ENCODE results near the gene SMAD9.

SMAD9 gene

GRCh38 chr13:36870050-36870692 lies 49.9 kb downstream of the SMAD9 start:
- no peak for FAIRE-seq
- DNase-seq (ENCODE audit: insufficient read length, low spot score), result no peak

DNA sequence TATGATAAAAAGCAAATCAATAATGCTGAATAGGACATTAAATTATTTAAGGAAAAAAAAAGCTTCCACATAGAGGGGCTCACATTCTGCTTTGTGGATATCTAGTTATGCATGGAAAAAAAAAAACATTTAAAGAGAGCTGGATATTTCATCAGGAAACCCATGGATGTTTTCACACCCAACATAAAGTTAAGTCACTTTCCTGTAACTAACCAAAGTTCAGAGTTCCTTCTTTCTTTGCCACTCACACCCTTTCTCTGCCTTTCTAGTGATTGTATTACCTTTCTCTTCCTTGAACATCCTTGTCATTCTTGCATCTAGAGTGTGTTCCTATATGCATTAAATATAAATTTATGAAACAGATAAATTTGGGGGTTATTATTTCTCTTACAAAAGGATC lies 53.8 kb downstream of the SMAD9 start:
- FAIRE-seq (no peak), DNase-seq (ENCODE audit: insufficient read length, low spot score) (no peak)

DNA sequence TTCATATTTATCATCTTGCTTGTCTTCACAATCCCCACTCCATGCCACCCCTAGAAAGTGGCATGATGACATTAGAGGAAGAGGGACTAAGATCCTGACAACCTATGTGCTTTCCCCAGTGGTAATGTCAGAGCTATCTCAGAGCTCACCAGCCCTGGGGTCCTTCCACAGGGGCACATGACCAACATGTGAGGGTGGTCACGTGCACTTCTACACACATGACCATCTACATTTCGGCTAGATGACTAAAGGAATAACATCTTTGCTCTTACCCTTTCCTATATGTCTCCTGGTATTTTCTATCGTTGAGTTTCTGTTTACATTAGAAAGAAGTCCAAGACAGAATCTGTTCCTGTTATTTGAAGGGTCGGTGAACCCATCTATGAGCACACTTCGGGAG lies 54.8 kb downstream of the SMAD9 start:
- DNase-seq (ENCODE audit: insufficient read length, low spot score), result no peak
- no peak for FAIRE-seq

- no peak for FAIRE-seq
- no peak for DNase-seq (ENCODE audit: insufficient read length, low spot score)
These were observed 57.3 kb downstream of the SMAD9 start for GRCh38 chr13:36862722-36863121.

GRCh38 chr13:36862002-36862685 lies 57.9 kb downstream of the SMAD9 start:
- no peak for DNase-seq (ENCODE audit: insufficient read length, low spot score)
- FAIRE-seq, result no peak

GRCh38 chr13:36859259-36859658 lies 60.8 kb downstream of the SMAD9 start:
- DNase-seq (ENCODE audit: insufficient read length, low spot score) (no peak), FAIRE-seq (no peak)

- FAIRE-seq (peak; percentile 8), DNase-seq (ENCODE audit: insufficient read length, low spot score) (no peak)
These were observed 61.7 kb downstream of the SMAD9 start for GRCh38 chr13:36858290-36858689.

GRCh38 chr13:36857253-36857652 lies 62.8 kb downstream of the SMAD9 start:
- no peak for FAIRE-seq

DNA sequence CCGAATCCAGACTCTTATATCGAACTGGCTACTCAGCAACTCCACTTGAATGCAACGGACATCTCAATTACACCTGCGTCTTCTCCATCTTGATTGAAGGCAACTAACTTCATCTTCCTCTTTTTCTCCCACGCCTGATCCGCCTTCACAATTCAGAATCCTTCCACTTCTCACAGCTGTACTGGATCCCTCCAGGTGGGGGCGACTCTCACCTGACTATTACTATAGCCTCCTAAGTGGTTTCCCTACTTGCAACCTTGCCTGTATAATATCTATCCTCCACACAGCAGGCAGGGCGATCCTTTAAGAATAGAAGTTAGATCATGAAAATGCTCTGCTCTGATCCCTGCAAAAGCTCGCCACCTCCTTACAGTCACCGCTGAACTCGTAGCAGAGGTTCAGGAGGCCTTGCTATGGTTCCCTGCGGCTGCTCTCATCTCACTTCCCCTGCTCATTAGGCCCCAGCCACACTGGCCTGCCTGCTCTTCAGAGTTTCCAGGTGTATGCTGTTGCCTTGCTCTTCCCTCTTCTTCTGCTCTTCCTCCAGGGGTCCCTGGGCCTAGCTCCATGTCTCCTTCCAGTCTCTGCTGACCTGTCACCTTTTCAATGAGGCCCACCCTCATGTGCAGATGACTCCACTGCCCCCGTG lies 69.1 kb downstream of the SMAD9 start:
- no peak for FAIRE-seq
- DNase-seq (ENCODE audit: insufficient read length, low spot score), result no peak

More at GRCh38 chr13:36857253-36857652, 62.8 kb downstream of the SMAD9 start:
- no peak for DNase-seq (ENCODE audit: insufficient read length, low spot score)

DNA sequence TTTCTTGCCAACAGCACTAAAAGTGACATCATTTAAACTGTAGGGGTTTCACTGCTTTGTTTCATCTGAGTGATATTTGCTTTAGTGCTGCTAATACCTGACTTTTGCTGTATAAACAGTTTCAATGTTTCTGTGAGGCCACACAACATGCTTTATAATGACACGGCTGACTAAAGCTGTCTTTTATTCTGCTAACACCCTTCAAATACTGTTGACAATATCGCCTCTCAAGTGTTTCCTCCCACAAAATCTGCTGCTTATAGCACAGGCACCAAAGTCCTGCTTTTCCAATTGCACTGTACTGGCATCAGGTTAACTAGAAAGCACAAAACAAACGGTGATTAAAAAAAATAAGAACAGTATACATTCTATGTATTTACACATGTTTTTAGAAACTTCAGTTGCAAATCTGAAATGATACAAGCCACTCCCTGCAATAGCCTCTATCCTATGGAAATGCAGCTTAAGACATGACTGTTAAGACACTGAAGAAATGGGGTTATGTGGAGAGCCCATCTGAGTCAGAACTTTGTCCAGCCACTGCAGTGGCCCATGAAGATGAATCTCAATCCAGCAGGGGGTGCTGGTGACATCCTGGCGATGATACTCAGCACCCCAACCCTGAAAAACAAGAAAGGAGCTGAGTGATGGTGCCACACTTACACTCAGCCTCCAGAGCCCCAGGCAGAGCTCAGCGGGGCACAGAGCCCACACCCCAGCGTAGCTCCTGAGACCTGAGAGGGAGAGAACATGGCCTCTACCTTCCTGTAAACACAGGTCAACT lies 71.6 kb downstream of the SMAD9 start:
- no peak for FAIRE-seq
- no peak for DNase-seq (ENCODE audit: insufficient read length, low spot score)

GRCh38 chr13:36847606-36848005 lies 72.4 kb downstream of the SMAD9 start:
- no peak for FAIRE-seq
- DNase-seq (ENCODE audit: insufficient read length, low spot score), result no peak

- DNase-seq (ENCODE audit: insufficient read length, low spot score), result no peak
- no peak for FAIRE-seq
These were observed 78.6 kb downstream of the SMAD9 start for GRCh38 chr13:36841391-36841790.

GRCh38 chr13:36840718-36841250 lies 79.3 kb downstream of the SMAD9 start:
- DNase-seq (ENCODE audit: insufficient read length, low spot score) (no peak), FAIRE-seq (no peak)

DNA sequence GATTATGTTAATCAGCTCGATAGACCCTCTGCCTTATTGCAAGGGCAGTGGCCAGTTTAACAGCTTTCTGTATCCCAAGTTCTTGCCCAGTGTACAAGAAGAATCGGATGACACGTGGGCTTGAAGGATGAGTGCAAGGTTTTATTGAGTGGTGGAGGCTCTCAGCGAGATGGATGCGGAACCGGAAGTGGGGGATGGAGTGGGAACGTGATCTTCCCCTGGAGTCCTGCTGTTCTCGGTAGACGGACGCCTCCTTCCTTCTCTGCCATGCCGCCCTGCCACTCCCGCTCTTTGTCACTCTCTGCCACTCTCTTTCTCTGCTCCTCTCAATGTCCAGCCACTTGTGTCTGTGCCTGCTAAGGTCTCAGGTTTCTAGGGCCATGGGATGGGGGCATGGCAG lies 80.1 kb downstream of the SMAD9 start:
- FAIRE-seq (no peak), DNase-seq (ENCODE audit: insufficient read length, low spot score) (no peak)

GRCh38 chr13:36839281-36839680 lies 80.8 kb downstream of the SMAD9 start:
- FAIRE-seq (no peak), DNase-seq (ENCODE audit: insufficient read length, low spot score) (no peak)

DNA sequence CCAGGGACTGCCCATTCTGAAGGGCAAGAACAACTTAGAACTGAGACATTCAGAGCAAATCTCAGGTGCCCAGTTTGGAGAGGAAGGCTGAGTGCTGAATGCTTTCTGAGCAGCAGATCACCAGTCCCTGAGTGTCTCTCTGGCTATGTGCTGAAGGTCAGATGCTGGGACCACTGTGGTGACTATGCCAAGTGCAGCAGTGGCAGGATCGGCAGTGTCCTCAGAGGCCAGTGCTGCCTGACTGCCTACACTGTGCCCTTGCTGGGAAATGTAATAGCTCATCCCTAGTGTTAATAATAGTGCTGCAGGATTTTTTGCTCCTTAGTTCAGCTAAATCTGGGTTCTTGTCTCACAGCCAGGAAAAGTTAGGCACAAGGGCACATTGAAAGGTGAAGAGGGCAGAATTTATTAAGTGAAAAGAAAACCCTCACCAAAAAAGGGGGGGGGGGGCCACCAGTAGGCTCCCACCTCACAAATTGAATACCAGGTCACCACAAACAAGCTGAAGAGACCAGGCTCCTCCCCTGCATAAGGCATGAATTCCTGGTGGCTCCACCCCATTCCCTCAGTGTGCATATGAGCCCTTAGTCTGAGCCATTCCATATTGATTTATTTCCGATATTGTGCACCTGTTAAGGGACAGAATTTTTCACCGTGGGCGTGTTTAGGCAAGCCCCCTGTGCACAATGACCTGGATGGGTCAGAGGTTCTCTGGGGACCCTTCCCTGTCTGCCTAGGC lies 82.5 kb downstream of the SMAD9 start:
- DNase-seq (ENCODE audit: insufficient read length, low spot score), result no peak
- FAIRE-seq, result no peak

DNA sequence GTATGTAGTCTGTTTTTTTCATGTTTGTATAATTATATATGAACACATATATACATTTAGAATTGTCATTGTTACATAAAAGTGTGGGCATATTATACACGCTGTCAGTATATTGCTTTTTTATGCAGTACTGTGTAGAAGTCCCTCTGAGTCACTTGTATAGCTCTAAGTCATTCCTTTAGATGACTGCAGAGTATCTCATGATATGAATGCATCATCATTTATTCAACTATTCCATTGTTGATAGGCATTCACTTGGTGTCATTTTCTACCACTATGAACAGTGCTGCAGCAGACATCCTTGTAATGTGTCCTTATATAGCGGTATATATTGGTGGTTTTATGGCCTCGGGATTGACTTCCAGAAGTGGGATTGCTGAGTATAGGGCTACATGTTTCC lies 85.7 kb downstream of the SMAD9 start:
- DNase-seq (ENCODE audit: insufficient read length, low spot score), result no peak
- no peak for FAIRE-seq

DNA sequence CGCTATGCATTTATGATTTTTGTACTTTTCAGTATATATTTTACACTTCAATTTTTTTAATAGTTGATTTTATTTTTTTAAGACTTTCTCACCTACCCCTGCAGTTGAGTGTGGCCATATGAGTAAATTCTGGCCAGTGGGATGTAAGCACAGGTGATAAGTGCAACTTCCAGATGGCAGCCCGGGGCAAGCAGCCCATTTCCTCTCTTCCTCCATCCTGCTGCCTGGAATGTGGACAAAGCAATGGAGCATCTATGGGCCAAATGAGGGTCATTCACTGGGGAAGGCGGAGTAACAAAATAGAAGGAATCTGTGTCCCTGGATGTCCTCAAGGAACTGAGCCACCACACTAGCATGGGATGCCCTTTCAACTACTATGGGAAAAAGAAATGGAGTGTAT lies 88.7 kb downstream of the SMAD9 start:
- no peak for DNase-seq (ENCODE audit: insufficient read length, low spot score)
- no peak for FAIRE-seq

- DNase-seq (ENCODE audit: insufficient read length, low spot score) (no peak), FAIRE-seq (no peak)
These were observed 90.3 kb downstream of the SMAD9 start for GRCh38 chr13:36829753-36830152.

GRCh38 chr13:36822785-36823184 lies 97.3 kb downstream of the SMAD9 start:
- FAIRE-seq, result peak; percentile 26
- DNase-seq (ENCODE audit: insufficient read length, low spot score), result no peak

Measured in GM19239 (cell line).